Pancreas (tissue), 10 donors: Measurements from ENCODE around the gene TP53I13. TPM values are rescaled to one million over a fixed set of nuclear protein-coding genes. Genes with fewer than 3 reads are reported as not detected.

ENCODE experiments used
- ATAC-seq, 4 donors: fragments of 200-7000 bp; cut with Tn5 transposase; one replicate each; pipeline versions ENCODE4 v1.8.0 to v1.9.1; 2020; ENCODE audit warnings: mild to moderate bottlenecking in 4 of 4, moderate library complexity in 4 of 4
- DNase-seq, 6 donors: peaks; one replicate each; pipeline ENCODE4 v3.0.0-alpha.2; 2020
- FAIRE-seq: peaks from 2 replicates; lab custom pipeline; 2012; peaks lifted over from hg19 to GRCh38; lab: Jason Lieb, UNC
- H3K27ac ChIP-seq, 4 donors: fragments of 200-600 bp; sonication (generic); 1 replicate in 3 of 4; 2 replicates in 1 of 4; pipeline versions ENCODE4 v1.5.0 to v1.8.0; 2020
- H3K27me3 ChIP-seq, 4 donors: fragments of 200-600 bp; one replicate each; pipeline ENCODE4 v1.8.0; 2021
- H3K36me3 ChIP-seq, 3 donors: fragments of 200-600 bp; sonication (generic) in 1 of 3; one replicate each; pipeline versions ENCODE4 v1.5.0 to v1.8.0; 2020 to 2021
- H3K4me1 ChIP-seq, 3 donors: fragments of 200-600 bp; one replicate each; pipeline ENCODE4 v1.8.0; 2021
- H3K4me3 ChIP-seq, 4 donors: fragments of 200-600 bp; sonication (generic) in 2 of 4; one replicate each; pipeline versions ENCODE4 v1.5.0 to v1.8.0; 2020 to 2021
- H3K9me3 ChIP-seq, 4 donors: fragments of 200-600 bp; one replicate each; pipeline ENCODE4 v1.8.0; 2021
- CTCF ChIP-seq, 4 donors: fragments of 200-600 bp; sonication (generic) in 3 of 4; IDR thresholded peaks; one replicate each; pipeline versions ENCODE4 v1.5.0 to v1.8.0; 2021; ENCODE audit warnings: antibody characterized with exemption in 4 of 4
- WGBS, 2 donors: extraction: QIAGEN DNeasy Blood & Tissue Kit; methylation state at CpG; one replicate each; pipeline ENCODE4 v1.1.7; 2013; 5-methylcytosine and 5-hydroxymethylcytosine counted together
- intact Hi-C, 3 donors: fragments of 100-400 bp; cut with DNase I; formaldehyde crosslinking; loops; one replicate each; pipeline versions ENCODE4 v1.11.1 to v1.14.2; 2022
- polyA plus RNA-seq, 2 donors: library from polyadenylated mRNA; stranded (reverse); fragments of 200-250 nt; gene quantifications; one replicate each; pipeline ENCODE4 v1.2.3, GENCODE V29; 2013
- total RNA-seq, 6 donors: library from RNA; stranded (reverse); fragmentation: NEBNext Ultra II Directional in 4 of 6; extraction: Animal tissue kit (Norgen Biotek cat#: 25700) in 4 of 6; gene quantifications; one replicate each; pipeline versions ENCODE4 v1.2.1 to v1.2.4, GENCODE V29; 2021 to 2023
- donor health status: healthy with polysubstance abuse.
- donor health status: DM: no; HTN: no; CAD: no; lungs with moderate emphysema.
- donor health status: DM: no; HTN: no; CAD: no.
- donor health status: control.
- donor health status: control.
- donor health status: Bipolar disorder and iron deficiency.
- donor health status: DM: yes; HTN: yes; CAD: no.
- donor health status: DM: no; HTN: no; CAD: no.
- donor health status: DM: no; HTN: no; CAD: no.
- donor health status: DM: yes; HTN: yes; CAD: no.

The TP53I13 gene
- total and polyA plus RNA-seq, 8 donors: 16.5 to 176 (median 23.5) TPM

- no peaks in the 10 kb centered on the region for H3K36me3 ChIP-seq
- H3K27me3 ChIP-seq: no peaks in the 10 kb centered on the region
- intact Hi-C loops: no loop called here
- ATAC-seq: peak; percentile 43 to 58 (median 48)
- no peak for FAIRE-seq
- H3K4me1 ChIP-seq: peaks cover 6 to 14% (median 7%) of the 10 kb centered on the region in 3 donors
- TF ChIP-seq CTCF (IDR thresholded peaks at IDR 0.05): peak; percentile 44 to 59 (median 54)
- 36 to 37% methylated on average over 51 to 61 of the region's 62 CpGs for WGBS, 2 donors
- H3K4me3 ChIP-seq: peak overlapping the region in 2 of 4 donors; percentile 28 to 38
- no peaks in the 10 kb centered on the region for H3K9me3 ChIP-seq
- peak in 5 of 6 donors; percentile 53 to 84 (median 72) for DNase-seq
- no peak overlapping the region for H3K27ac ChIP-seq
Measured at GRCh38 chr17:29572691-29573557, 4.4 kb downstream of the TP53I13 start.

- DNase-seq (peak in 2 of 6 donors; percentile 44 to 60), ATAC-seq (no peak), FAIRE-seq (no peak)
- intact Hi-C loops: no loop called here
- WGBS, 2 donors: 68 to 75% methylated on average over 6 of the region's 6 CpGs
- H3K27me3 ChIP-seq: no peaks in the 10 kb centered on the region
- peaks cover 6 to 14% (median 7%) of the 10 kb centered on the region in 3 donors for H3K4me1 ChIP-seq
- H3K9me3 ChIP-seq: no peaks in the 10 kb centered on the region
- TF ChIP-seq CTCF (IDR thresholded peaks at IDR 0.05): no peak
- H3K36me3 ChIP-seq: no peaks in the 10 kb centered on the region
- H3K4me3 ChIP-seq: no peak overlapping the region
- H3K27ac ChIP-seq: no peak overlapping the region
Measured at GRCh38 chr17:29573558-29573869, 5.0 kb downstream of the TP53I13 start.

- DNase-seq (peak in 2 of 6 donors; percentile 45 to 58), FAIRE-seq (no peak), ATAC-seq (no peak)
- Histone ChIP-seq H3K27me3 (no peaks in the 10 kb centered on the region), H3K9me3 (no peaks in the 10 kb centered on the region), H3K27ac (peak overlapping the region in 1 of 4 donors; percentile 2), H3K36me3 (no peaks in the 10 kb centered on the region), H3K4me3 (no peak overlapping the region), H3K4me1 (peaks cover 6 to 14% (median 7%) of the 10 kb centered on the region in 3 donors)
- TF ChIP-seq CTCF (IDR thresholded peaks at IDR 0.05): no peak
- intact Hi-C loops: no loop called here
- 81 to 87% methylated on average over 14 of the region's 14 CpGs for WGBS, 2 donors
Measured at GRCh38 chr17:29573871-29574731, 5.6 kb downstream of the TP53I13 start.

- no peaks in the 10 kb centered on the region for H3K36me3 ChIP-seq
- H3K4me1 ChIP-seq: peaks cover 6 to 9% (median 7%) of the 10 kb centered on the region in 3 donors
- WGBS, 2 donors: 40 to 44% methylated on average over 16 to 17 of the region's 17 CpGs
- intact Hi-C loops: no loop called here
- FAIRE-seq (no peak), DNase-seq (peak in 5 of 6 donors; percentile 68 to 87 (median 72)), ATAC-seq (peak; percentile 41 to 83 (median 72))
- H3K27me3 ChIP-seq: no peaks in the 10 kb centered on the region
- TF ChIP-seq CTCF (IDR thresholded peaks at IDR 0.05): no peak
- H3K4me3 ChIP-seq: no peak overlapping the region
- no peaks in the 10 kb centered on the region for H3K9me3 ChIP-seq
- H3K27ac ChIP-seq: peak overlapping the region in 1 of 4 donors; percentile 2
Measured at GRCh38 chr17:29574732-29575510, 6.4 kb downstream of the TP53I13 start.
